ENCODE measurements around the gene SLC25A33.
"Not testable (repeated sequence)": the region's sequence is repeated elsewhere in the genome, so short reads cannot be mapped to it uniquely, and the experiment has no call there.

The SLC25A33 gene, protein sequence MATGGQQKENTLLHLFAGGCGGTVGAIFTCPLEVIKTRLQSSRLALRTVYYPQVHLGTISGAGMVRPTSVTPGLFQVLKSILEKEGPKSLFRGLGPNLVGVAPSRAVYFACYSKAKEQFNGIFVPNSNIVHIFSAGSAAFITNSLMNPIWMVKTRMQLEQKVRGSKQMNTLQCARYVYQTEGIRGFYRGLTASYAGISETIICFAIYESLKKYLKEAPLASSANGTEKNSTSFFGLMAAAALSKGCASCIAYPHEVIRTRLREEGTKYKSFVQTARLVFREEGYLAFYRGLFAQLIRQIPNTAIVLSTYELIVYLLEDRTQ
- total RNA-seq, result 9.1 to 51.0 (median 19.3) reads per million in 9 experiments

- DNase-seq, result peak; percentile 97 to 98 (median 97)
- H3K36me3 Mint-ChIP-seq (ENCODE audit: insufficient read depth), result peaks cover 21% of the 10 kb centered on the region
- peak within 1 kb of the TSS; percentile 85 to 89 for H3K27ac Mint-ChIP-seq
- H3K4me1 Mint-ChIP-seq (ENCODE audit: low read depth in 2 of 2), result peaks cover 14 to 17% of the 10 kb centered on the region in 2 donors
- no peaks in the 10 kb centered on the region for H3K27me3 Mint-ChIP-seq
- ATAC-seq (replicated peaks), result peak; percentile 94
- H3K9me3 Mint-ChIP-seq, result no peaks in the 10 kb centered on the region
- peak within 1 kb of the TSS; percentile 79 to 82 for H3K4me3 Mint-ChIP-seq
These were observed at the start of gene SLC25A33 for GRCh38 chr1:9539165-9539828. TSS of gene SLC25A33 (plus strand) at chr1:9539465. CDS start at chr1:9539692, 227 bp downstream.

DNA sequence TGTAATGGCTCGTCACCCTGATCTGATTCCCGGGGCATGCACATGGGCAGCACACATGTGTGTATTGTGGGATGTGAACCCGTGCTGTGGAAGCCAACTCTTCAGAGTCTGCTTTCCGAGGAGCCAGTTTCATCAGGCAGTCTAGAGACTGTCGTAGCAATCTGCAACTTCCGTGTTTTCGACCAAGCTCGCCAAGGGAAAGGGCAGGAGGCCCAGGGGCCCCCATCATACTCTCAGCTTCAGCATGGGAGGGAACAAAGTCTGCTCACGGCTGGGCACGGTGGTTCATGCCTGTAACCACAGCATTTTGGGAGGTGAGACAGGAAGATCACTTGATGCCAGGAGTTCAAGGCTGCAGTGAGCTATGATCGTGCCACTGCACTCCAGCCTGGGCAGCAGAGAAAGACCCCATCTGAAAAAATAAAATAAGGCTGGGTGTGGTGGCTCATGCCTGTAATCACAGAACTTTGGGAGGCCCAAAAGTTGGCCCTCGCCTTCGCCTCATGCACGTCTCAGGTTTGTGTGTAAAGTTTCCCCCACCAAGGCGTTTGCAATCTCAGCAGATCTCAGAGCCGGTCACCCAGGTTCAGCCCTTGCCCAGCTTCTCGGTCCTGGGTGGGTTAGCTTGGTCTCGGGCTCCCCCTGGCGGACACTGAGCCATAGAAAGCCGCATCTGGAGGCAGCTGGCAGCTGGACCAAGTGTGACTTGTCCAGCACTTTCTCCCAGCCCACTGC, 48.5 kb upstream of the SLC25A33 start:
- H3K27me3 Mint-ChIP-seq, result peaks cover 12 to 43% of the 10 kb centered on the region in 2 donors
- no peak overlapping the region for H3K4me3 Mint-ChIP-seq
- no peaks in the 10 kb centered on the region for H3K9me3 Mint-ChIP-seq
- ATAC-seq (replicated peaks) (peak; percentile 71), DNase-seq (peak; percentile 77 to 80 (median 80))
- no peak overlapping the region for H3K27ac Mint-ChIP-seq
- peaks cover 0 to 8% of the 10 kb centered on the region in 2 donors for H3K4me1 Mint-ChIP-seq (ENCODE audit: low read depth in 2 of 2)
- H3K36me3 Mint-ChIP-seq (ENCODE audit: insufficient read depth), result peaks cover 8% of the 10 kb centered on the region

DNA sequence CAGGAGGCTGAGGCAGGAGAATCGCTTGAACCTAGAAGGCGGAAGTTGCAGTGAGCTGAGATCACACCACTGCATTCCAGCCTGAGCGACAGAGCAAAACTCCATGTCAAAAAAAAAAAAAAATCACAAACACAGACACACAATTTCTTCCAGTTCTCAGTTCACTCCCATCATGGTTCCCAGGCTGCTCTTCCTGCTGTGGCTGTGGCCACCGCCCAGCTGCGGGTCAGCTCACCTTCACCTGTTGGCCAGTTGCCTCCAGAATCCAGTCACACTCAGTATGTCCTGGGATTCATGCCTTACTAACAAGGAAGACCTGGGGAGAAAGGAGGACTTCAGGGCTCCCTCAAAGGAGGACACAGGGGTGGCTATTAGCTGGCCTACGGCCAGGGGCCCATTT, 45.9 kb upstream of the SLC25A33 start:
- H3K4me1 Mint-ChIP-seq (ENCODE audit: low read depth in 2 of 2), result peaks cover 0 to 9% of the 10 kb centered on the region in 2 donors
- peaks cover 8% of the 10 kb centered on the region for H3K36me3 Mint-ChIP-seq (ENCODE audit: insufficient read depth)
- DNase-seq (no peak), ATAC-seq (replicated peaks) (no peak)
- no peak overlapping the region for H3K27ac Mint-ChIP-seq
- no peaks in the 10 kb centered on the region for H3K9me3 Mint-ChIP-seq
- H3K4me3 Mint-ChIP-seq, result no peak overlapping the region
- peaks cover 3 to 26% of the 10 kb centered on the region in 2 donors for H3K27me3 Mint-ChIP-seq

- peak; percentile 44 to 55 (median 50) for DNase-seq
These were observed 44.1 kb upstream of the SLC25A33 start for GRCh38 chr1:9494936-9495758.

DNA sequence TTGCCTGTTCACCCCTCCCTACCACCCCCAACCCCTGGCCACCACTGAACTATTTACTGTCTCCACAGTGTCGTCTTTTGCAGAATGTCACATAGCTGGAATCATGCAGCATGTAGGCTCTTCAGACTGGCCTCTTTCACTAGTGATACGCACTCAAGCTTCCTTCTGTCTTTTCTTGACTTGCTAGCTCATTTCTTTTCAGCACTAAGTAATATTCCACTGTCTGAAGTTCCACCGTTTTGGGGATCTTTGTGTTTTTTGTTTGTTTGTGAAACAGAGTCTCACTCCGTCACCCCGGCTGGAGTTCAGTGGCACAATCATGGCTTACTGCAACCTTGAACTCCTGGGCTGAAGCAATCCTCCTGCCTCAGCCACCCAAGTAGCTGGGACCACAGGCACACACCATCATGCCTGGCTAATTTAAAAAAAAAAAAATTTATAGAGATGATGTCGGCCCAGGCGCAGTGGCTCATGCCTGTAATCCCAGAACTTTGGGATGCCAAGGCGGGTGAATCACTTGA, 43.4 kb upstream of the SLC25A33 start:
- no peak for ATAC-seq (replicated peaks)
- H3K4me1 Mint-ChIP-seq (ENCODE audit: low read depth in 2 of 2), result peaks cover 0 to 9% of the 10 kb centered on the region in 2 donors
- H3K4me3 Mint-ChIP-seq, result no peak overlapping the region
- DNase-seq, result no peak
- no peaks in the 10 kb centered on the region for H3K9me3 Mint-ChIP-seq
- no peak overlapping the region for H3K27ac Mint-ChIP-seq
- H3K27me3 Mint-ChIP-seq, result peaks cover 23 to 43% of the 10 kb centered on the region in 2 donors
- H3K36me3 Mint-ChIP-seq (ENCODE audit: insufficient read depth), result peaks cover 8% of the 10 kb centered on the region

More at GRCh38 chr1:9494936-9495758, 44.1 kb upstream of the SLC25A33 start:
- peaks cover 8% of the 10 kb centered on the region for H3K36me3 Mint-ChIP-seq (ENCODE audit: insufficient read depth)
- H3K27me3 Mint-ChIP-seq, result peaks cover 18 to 38% of the 10 kb centered on the region in 2 donors
- H3K27ac Mint-ChIP-seq, result no peak overlapping the region
- H3K4me3 Mint-ChIP-seq, result peak overlapping the region in 1 of 2 donors; percentile 52
- H3K9me3 Mint-ChIP-seq, result no peaks in the 10 kb centered on the region
- peaks cover 0 to 9% of the 10 kb centered on the region in 2 donors for H3K4me1 Mint-ChIP-seq (ENCODE audit: low read depth in 2 of 2)
- peak; percentile 80 for ATAC-seq (replicated peaks)

GRCh38 chr1:9500756-9501754, 38.2 kb upstream of the SLC25A33 start:
- no peaks in the 10 kb centered on the region for H3K9me3 Mint-ChIP-seq
- H3K4me3 Mint-ChIP-seq, result no peak overlapping the region
- ATAC-seq (replicated peaks), result no peak
- H3K27me3 Mint-ChIP-seq, result peaks cover 30 to 40% of the 10 kb centered on the region in 2 donors
- DNase-seq, result no peak
- H3K27ac Mint-ChIP-seq, result no peak overlapping the region
- H3K36me3 Mint-ChIP-seq (ENCODE audit: insufficient read depth), result no peaks in the 10 kb centered on the region
- no peaks in the 10 kb centered on the region for H3K4me1 Mint-ChIP-seq (ENCODE audit: low read depth in 2 of 2)

DNA sequence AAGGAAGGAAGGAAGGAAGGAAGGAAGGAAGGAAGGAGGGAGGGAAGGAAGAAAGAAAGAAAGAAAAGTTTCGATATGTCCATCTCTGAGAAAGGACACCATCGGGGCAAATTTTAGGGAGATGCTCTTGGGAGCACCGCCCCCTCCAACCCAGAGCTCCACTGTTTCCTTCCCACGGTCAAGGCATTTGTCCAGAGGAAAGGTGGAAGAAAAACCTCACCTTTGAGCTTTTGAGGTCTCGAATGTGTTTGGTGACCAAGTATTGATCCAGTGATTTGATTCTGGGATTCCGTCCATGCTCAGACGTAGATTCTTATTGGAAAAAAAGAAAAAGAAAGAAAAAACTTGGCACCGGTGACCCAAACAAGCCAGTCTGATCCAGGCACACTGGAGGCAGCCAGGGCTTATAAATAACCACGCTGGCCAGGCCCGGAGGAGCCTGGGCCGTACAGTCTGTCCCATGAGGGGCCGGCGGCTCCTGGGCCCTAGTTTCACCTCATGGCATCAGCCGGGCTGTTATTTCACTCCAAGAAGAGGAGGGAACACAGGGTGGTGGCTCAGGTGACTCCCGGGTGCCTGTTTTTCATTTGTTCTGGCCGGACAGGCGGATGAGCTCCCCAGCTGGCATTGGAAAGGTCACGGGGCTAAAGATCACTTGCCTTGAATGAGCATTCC, 36.1 kb upstream of the SLC25A33 start:
- no peaks in the 10 kb centered on the region for H3K9me3 Mint-ChIP-seq
- no peak for ATAC-seq (replicated peaks)
- no peak overlapping the region for H3K4me3 Mint-ChIP-seq
- no peaks in the 10 kb centered on the region for H3K36me3 Mint-ChIP-seq (ENCODE audit: insufficient read depth)
- H3K27me3 Mint-ChIP-seq, result peaks cover 34 to 40% of the 10 kb centered on the region in 2 donors
- H3K27ac Mint-ChIP-seq, result no peak overlapping the region
- no peak for DNase-seq
- no peaks in the 10 kb centered on the region for H3K4me1 Mint-ChIP-seq (ENCODE audit: low read depth in 2 of 2)

DNA sequence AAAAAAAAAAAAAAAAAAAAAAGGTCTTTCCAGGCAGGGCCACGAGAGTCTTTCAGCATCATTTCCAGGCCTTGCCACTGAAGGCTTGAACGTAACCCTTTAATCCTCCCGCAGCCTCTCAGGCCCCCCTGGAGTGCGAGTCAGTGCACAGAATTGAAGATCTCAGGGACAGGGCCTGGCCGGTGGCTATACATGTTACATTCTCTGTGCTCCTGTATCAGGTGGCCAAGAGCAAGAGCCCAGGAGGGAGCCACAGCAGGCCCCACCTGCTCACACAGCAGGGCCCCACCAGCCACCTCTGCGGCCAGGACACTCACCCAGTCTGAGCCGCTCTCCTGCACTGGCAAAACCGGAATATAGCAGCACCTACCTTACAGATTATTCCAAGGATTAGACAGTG, 34.1 kb upstream of the SLC25A33 start:
- H3K27ac Mint-ChIP-seq, result no peak overlapping the region
- no peaks in the 10 kb centered on the region for H3K4me1 Mint-ChIP-seq (ENCODE audit: low read depth in 2 of 2)
- H3K9me3 Mint-ChIP-seq, result no peaks in the 10 kb centered on the region
- DNase-seq (no peak), ATAC-seq (replicated peaks) (no peak)
- peaks cover 17 to 30% of the 10 kb centered on the region in 2 donors for H3K27me3 Mint-ChIP-seq
- no peaks in the 10 kb centered on the region for H3K36me3 Mint-ChIP-seq (ENCODE audit: insufficient read depth)
- H3K4me3 Mint-ChIP-seq, result no peak overlapping the region

GRCh38 chr1:9506901-9507300, 32.4 kb upstream of the SLC25A33 start:
- DNase-seq, result no peak
- Mint-ChIP-seq H3K27me3 (peaks cover 5 to 16% of the 10 kb centered on the region in 2 donors), H3K4me3 (no peak overlapping the region), H3K27ac (no peak overlapping the region), H3K36me3 (ENCODE audit: insufficient read depth) (no peaks in the 10 kb centered on the region), H3K9me3 (no peaks in the 10 kb centered on the region), H3K4me1 (ENCODE audit: low read depth in 2 of 2) (no peaks in the 10 kb centered on the region)
- no peak for ATAC-seq (replicated peaks)

DNA sequence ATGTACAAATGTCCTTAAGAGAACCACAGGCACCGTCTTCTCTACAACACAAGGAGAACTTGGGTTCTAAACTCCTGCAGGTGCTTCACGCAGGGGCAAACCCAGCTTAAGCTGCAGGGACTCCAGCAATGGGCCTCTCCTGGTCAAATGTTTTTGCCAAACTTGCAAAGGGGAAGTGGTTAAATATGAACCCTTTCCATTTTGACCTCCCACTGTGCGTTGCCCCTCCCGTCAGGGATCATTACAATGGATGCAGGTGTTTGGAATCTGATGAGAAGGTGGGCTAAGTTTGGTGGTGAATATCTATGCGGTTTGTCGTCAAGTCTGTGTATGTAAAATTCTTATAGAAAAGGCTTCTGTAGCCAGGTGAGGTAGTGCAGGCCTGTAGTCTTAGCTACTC, 29.1 kb upstream of the SLC25A33 start:
- DNase-seq, result no peak
- H3K36me3 Mint-ChIP-seq (ENCODE audit: insufficient read depth), result no peaks in the 10 kb centered on the region
- H3K4me1 Mint-ChIP-seq (ENCODE audit: low read depth in 2 of 2), result no peaks in the 10 kb centered on the region
- no peaks in the 10 kb centered on the region for H3K9me3 Mint-ChIP-seq
- H3K27me3 Mint-ChIP-seq, result peaks cover 5 to 9% of the 10 kb centered on the region in 2 donors
- no peak for ATAC-seq (replicated peaks)
- no peak overlapping the region for H3K4me3 Mint-ChIP-seq
- no peak overlapping the region for H3K27ac Mint-ChIP-seq

- ATAC-seq (replicated peaks); H3K4me1 Mint-ChIP-seq (ENCODE audit: low read depth in 2 of 2); DNase-seq; H3K9me3 Mint-ChIP-seq; H3K27ac Mint-ChIP-seq; H3K36me3 Mint-ChIP-seq (ENCODE audit: insufficient read depth); H3K4me3 Mint-ChIP-seq: not testable (repeated sequence)
- H3K27me3 Mint-ChIP-seq, result peaks cover 0 to 24% of the 10 kb centered on the region in 2 donors
These were observed 23.7 kb upstream of the SLC25A33 start for GRCh38 chr1:9515550-9515949.

All from effector memory CD8-positive, alpha-beta T cell (primary cell).